Measurements from ENCODE around the gene CCDC159.
A peak's percentile ranks its signal among the peaks of the same experiment; 100 is the strongest.

Gene CCDC159

GRCh38 chr19:11355160-11356073 is 9.1 kb downstream of the CCDC159 start, which contains the start of gene PLPPR2:
PLPPR2 (plus strand) TSS chr19:11355432; CDS start chr19:11357674, 2,242 bp downstream.
- Histone ChIP-seq H3K36me3 (ENCODE audit: control insufficient read depth, insufficient read depth, low read length) (no peaks in the 10 kb centered on the region), H3K27me3 (ENCODE audit: insufficient read depth, low read length, poor library complexity) (no peaks in the 10 kb centered on the region), H3K56ac (ENCODE audit: low read length) (peak within 1 kb of the TSS; percentile 80), H2BK5ac (ENCODE audit: low read length) (no peak within 1 kb of the TSS), H3K4ac (ENCODE audit: low read depth, low read length) (no peak within 1 kb of the TSS), H3K4me3 (ENCODE audit: low read length) (no peak within 1 kb of the TSS), H3K79me2 (ENCODE audit: control insufficient read depth, insufficient read depth, low read length) (no peaks in the 10 kb centered on the region), H2BK120ac (ENCODE audit: low read depth, low read length) (no peak within 1 kb of the TSS), H3K4me2 (ENCODE audit: low read length) (peak within 1 kb of the TSS; percentile 33), H3K23ac (ENCODE audit: low read length) (no peak within 1 kb of the TSS), H3K9ac (ENCODE audit: low read length) (peak within 1 kb of the TSS; percentile 48), H2AK5ac (ENCODE audit: low read length) (peak within 1 kb of the TSS; percentile 45), H2BK15ac (replicated peaks; ENCODE audit: low read depth) (no peak within 1 kb of the TSS), H3K27ac (ENCODE audit: low read depth, low read length) (no peak within 1 kb of the TSS), H3K4me1 (ENCODE audit: control insufficient read depth, low read depth, low read length) (peaks cover 3% of the 10 kb centered on the region), H4K5ac (ENCODE audit: low read length) (no peak within 1 kb of the TSS), H3K18ac (ENCODE audit: low read length) (no peak within 1 kb of the TSS), H4K8ac (ENCODE audit: low read depth, low read length) (no peak within 1 kb of the TSS), H3K79me1 (ENCODE audit: low read length) (no peaks in the 10 kb centered on the region)
- peak; percentile 96 for DNase-seq
- no CpG with 5 or more reads among the region's 62 CpGs for WGBS (ENCODE audit: extremely low coverage, insufficient coverage, low lambda C conversion rate)

DNA sequence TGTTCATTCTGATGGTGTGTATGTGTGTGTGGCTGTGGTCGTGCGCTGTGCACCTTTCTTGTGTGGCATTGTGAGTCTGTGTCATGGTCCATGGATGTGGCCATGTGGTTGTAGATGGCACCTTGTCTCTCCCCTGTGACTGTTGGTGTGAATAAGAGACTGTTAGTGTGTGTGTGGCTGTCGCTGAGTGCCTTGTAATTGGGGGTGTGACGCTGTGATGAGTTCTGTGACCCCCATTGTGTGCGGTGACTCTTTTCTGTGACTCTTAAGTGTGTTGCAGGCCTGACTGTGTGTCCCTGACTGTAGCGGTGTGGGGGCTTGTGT is 9.7 kb downstream of the CCDC159 start:
- Histone ChIP-seq H3K4ac (ENCODE audit: low read depth, low read length) (no peak overlapping the region), H2BK15ac (replicated peaks; ENCODE audit: low read depth) (no peak overlapping the region), H3K27me3 (ENCODE audit: insufficient read depth, low read length, poor library complexity) (no peaks in the 10 kb centered on the region), H3K9ac (ENCODE audit: low read length) (no peak overlapping the region), H3K18ac (ENCODE audit: low read length) (no peak overlapping the region), H3K4me1 (ENCODE audit: control insufficient read depth, low read depth, low read length) (peaks cover 3% of the 10 kb centered on the region), H4K8ac (ENCODE audit: low read depth, low read length) (no peak overlapping the region), H4K5ac (ENCODE audit: low read length) (no peak overlapping the region), H3K23ac (ENCODE audit: low read length) (no peak overlapping the region), H2AK5ac (ENCODE audit: low read length) (no peak overlapping the region), H3K56ac (ENCODE audit: low read length) (peak overlapping the region; percentile 65), H3K4me3 (ENCODE audit: low read length) (no peak overlapping the region), H2BK120ac (ENCODE audit: low read depth, low read length) (no peak overlapping the region), H3K4me2 (ENCODE audit: low read length) (no peak overlapping the region), H3K27ac (ENCODE audit: low read depth, low read length) (no peak overlapping the region), H3K79me2 (ENCODE audit: control insufficient read depth, insufficient read depth, low read length) (no peaks in the 10 kb centered on the region), H3K36me3 (ENCODE audit: control insufficient read depth, insufficient read depth, low read length) (no peaks in the 10 kb centered on the region), H3K79me1 (ENCODE audit: low read length) (no peaks in the 10 kb centered on the region), H2BK5ac (ENCODE audit: low read length) (no peak overlapping the region)
- WGBS (ENCODE audit: extremely low coverage, insufficient coverage, low lambda C conversion rate), result no CpG with 5 or more reads among the region's 6 CpGs
- no peak for DNase-seq

DNA sequence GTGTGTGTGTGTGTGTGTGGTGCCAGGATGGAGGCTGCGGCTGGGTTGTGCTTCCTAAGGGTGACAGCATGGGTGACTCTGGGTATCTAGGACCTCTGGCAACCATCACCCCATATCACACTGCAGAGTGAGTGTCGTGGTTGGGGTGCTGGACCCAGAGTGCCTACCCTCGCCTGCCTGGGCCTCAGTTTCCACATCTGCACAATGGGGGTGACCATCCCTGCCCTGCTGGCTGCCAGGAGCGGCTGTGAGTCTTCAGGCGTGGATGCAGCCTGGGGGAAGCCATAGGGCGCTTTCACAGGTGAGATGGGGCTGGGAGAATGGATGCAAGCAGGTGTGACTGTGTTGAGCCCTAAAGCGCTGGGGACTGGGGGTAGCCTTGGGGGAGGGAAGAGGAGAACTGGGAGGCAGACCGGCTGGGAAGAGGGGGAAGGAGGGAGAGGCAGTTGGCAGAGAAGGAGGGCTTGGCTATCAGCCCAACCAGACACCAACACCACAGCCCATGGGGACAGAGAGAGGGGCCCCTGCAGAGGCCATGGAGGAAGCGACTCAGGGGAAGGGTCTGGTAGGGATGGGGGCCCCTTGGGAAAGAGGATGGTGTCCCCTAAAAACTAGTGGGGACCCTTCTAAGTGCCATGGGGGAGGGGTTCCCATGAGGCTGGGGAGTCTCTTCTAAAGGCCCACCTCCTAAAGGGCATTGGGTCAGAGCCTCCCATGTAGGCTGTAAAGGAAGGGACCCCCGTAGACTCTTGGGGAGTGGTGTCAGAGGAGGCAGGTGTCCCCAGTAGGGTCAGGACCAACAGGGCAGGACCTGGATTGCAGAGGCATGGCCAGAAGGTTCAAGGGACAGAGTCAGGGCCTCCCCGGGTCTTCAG is 10.6 kb downstream of the CCDC159 start:
- Histone ChIP-seq H4K5ac (ENCODE audit: low read length) (no peak overlapping the region), H3K36me3 (ENCODE audit: control insufficient read depth, insufficient read depth, low read length) (no peaks in the 10 kb centered on the region), H3K4me1 (ENCODE audit: control insufficient read depth, low read depth, low read length) (peaks cover 4% of the 10 kb centered on the region), H3K18ac (ENCODE audit: low read length) (no peak overlapping the region), H4K8ac (ENCODE audit: low read depth, low read length) (no peak overlapping the region), H3K79me1 (ENCODE audit: low read length) (no peaks in the 10 kb centered on the region), H2BK5ac (ENCODE audit: low read length) (no peak overlapping the region), H3K9ac (ENCODE audit: low read length) (no peak overlapping the region), H3K4me2 (ENCODE audit: low read length) (no peak overlapping the region), H2AK5ac (ENCODE audit: low read length) (no peak overlapping the region), H3K4ac (ENCODE audit: low read depth, low read length) (no peak overlapping the region), H3K56ac (ENCODE audit: low read length) (no peak overlapping the region), H3K79me2 (ENCODE audit: control insufficient read depth, insufficient read depth, low read length) (no peaks in the 10 kb centered on the region), H3K23ac (ENCODE audit: low read length) (no peak overlapping the region), H2BK15ac (replicated peaks; ENCODE audit: low read depth) (no peak overlapping the region), H3K27ac (ENCODE audit: low read depth, low read length) (no peak overlapping the region), H3K27me3 (ENCODE audit: insufficient read depth, low read length, poor library complexity) (no peaks in the 10 kb centered on the region), H3K4me3 (ENCODE audit: low read length) (no peak overlapping the region), H2BK120ac (ENCODE audit: low read depth, low read length) (no peak overlapping the region)
- no CpG with 5 or more reads among the region's 11 CpGs for WGBS (ENCODE audit: extremely low coverage, insufficient coverage, low lambda C conversion rate)
- no peak for DNase-seq

DNA sequence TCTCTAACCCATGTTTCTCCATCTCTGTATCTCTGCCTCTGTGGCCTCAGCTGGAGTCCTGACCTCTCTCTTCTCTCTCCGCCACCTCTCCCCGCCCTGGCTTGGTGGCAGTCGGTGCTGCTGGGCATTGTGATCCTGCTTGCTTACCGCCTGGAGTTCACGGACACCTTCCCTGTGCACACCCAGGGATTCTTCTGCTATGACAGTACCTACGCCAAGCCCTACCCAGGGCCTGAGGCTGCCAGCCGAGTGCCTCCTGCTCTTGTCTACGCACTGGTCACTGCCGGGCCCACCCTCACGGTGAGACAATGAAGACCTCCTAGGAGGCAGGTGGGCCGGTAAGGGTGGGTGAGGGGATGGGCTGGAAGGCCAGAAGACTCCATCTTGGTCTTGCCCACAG is 13.1 kb downstream of the CCDC159 start:
- Histone ChIP-seq H2BK15ac (replicated peaks; ENCODE audit: low read depth) (no peak overlapping the region), H3K79me1 (ENCODE audit: low read length) (no peaks in the 10 kb centered on the region), H3K27me3 (ENCODE audit: insufficient read depth, low read length, poor library complexity) (no peaks in the 10 kb centered on the region), H3K4me3 (ENCODE audit: low read length) (no peak overlapping the region), H3K27ac (ENCODE audit: low read depth, low read length) (no peak overlapping the region), H3K4me2 (ENCODE audit: low read length) (no peak overlapping the region), H4K5ac (ENCODE audit: low read length) (no peak overlapping the region), H3K9ac (ENCODE audit: low read length) (no peak overlapping the region), H3K79me2 (ENCODE audit: control insufficient read depth, insufficient read depth, low read length) (no peaks in the 10 kb centered on the region), H2AK5ac (ENCODE audit: low read length) (no peak overlapping the region), H3K4ac (ENCODE audit: low read depth, low read length) (no peak overlapping the region), H3K56ac (ENCODE audit: low read length) (no peak overlapping the region), H3K4me1 (ENCODE audit: control insufficient read depth, low read depth, low read length) (peaks cover 5% of the 10 kb centered on the region), H2BK5ac (ENCODE audit: low read length) (no peak overlapping the region), H3K23ac (ENCODE audit: low read length) (no peak overlapping the region), H4K8ac (ENCODE audit: low read depth, low read length) (no peak overlapping the region), H2BK120ac (ENCODE audit: low read depth, low read length) (no peak overlapping the region), H3K36me3 (ENCODE audit: control insufficient read depth, insufficient read depth, low read length) (no peaks in the 10 kb centered on the region), H3K18ac (ENCODE audit: low read length) (no peak overlapping the region)
- no peak for DNase-seq
- WGBS (ENCODE audit: extremely low coverage, insufficient coverage, low lambda C conversion rate), result no CpG with 5 or more reads among the region's 11 CpGs

DNA sequence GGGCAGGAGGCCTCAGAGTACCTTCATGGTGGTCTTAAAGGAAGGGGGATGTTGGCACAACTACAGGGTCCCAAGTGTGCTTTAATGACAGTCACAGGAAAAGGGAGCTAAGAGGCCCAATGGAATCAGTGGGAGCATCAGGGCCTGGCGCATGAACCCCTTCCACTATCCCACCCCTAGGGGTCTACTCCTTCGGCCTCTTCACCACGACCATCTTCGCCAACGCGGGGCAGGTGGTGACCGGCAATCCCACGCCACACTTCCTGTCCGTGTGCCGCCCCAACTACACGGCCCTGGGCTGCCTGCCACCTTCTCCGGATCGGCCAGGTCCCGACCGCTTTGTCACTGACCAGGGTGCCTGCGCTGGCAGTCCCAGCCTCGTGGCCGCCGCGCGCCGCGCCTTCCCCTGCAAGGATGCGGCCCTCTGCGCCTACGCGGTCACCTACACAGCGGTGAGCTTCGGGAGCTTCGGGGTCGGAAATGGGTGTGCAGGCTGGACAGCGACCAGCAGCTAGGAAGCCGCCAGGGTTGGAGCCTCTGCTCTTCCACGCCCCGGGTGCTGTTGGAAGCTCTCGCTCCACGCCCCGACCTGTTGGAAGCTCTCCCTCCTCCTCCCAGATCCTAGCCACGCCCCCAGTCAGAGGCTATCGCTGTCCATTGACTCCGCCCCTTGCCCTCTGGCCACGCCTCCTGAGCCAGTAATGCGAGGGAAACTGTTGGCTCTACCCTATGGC is 14.9 kb downstream of the CCDC159 start:
- H2BK5ac ChIP-seq (ENCODE audit: low read length), result no peak overlapping the region
- H3K18ac ChIP-seq (ENCODE audit: low read length), result no peak overlapping the region
- peak overlapping the region; percentile 1 for H3K9ac ChIP-seq (ENCODE audit: low read length)
- H3K56ac ChIP-seq (ENCODE audit: low read length), result peak overlapping the region; percentile 54
- H3K4me2 ChIP-seq (ENCODE audit: low read length), result peak overlapping the region; percentile 2
- peak; percentile 94 for DNase-seq
- no peak overlapping the region for H2AK5ac ChIP-seq (ENCODE audit: low read length)
- H4K8ac ChIP-seq (ENCODE audit: low read depth, low read length), result no peak overlapping the region
- H3K79me1 ChIP-seq (ENCODE audit: low read length), result no peaks in the 10 kb centered on the region
- no peak overlapping the region for H2BK15ac ChIP-seq (replicated peaks; ENCODE audit: low read depth)
- H3K27me3 ChIP-seq (ENCODE audit: insufficient read depth, low read length, poor library complexity), result no peaks in the 10 kb centered on the region
- H3K27ac ChIP-seq (ENCODE audit: low read depth, low read length), result no peak overlapping the region
- H3K4ac ChIP-seq (ENCODE audit: low read depth, low read length), result no peak overlapping the region
- H3K79me2 ChIP-seq (ENCODE audit: control insufficient read depth, insufficient read depth, low read length), result no peaks in the 10 kb centered on the region
- H3K23ac ChIP-seq (ENCODE audit: low read length), result no peak overlapping the region
- peaks cover 2% of the 10 kb centered on the region for H3K4me1 ChIP-seq (ENCODE audit: control insufficient read depth, low read depth, low read length)
- no peak overlapping the region for H4K5ac ChIP-seq (ENCODE audit: low read length)
- H3K36me3 ChIP-seq (ENCODE audit: control insufficient read depth, insufficient read depth, low read length), result no peaks in the 10 kb centered on the region
- WGBS (ENCODE audit: extremely low coverage, insufficient coverage, low lambda C conversion rate), result no CpG with 5 or more reads among the region's 43 CpGs
- no peak overlapping the region for H2BK120ac ChIP-seq (ENCODE audit: low read depth, low read length)
- H3K4me3 ChIP-seq (ENCODE audit: low read length), result no peak overlapping the region

All from mesendoderm (in vitro differentiated cells).